ENCODE measurements around the gene AGXT2.
"Not testable (repeated sequence)": the region's sequence is repeated elsewhere in the genome, so short reads cannot be mapped to it uniquely, and the experiment has no call there.

AGXT2 gene

DNA sequence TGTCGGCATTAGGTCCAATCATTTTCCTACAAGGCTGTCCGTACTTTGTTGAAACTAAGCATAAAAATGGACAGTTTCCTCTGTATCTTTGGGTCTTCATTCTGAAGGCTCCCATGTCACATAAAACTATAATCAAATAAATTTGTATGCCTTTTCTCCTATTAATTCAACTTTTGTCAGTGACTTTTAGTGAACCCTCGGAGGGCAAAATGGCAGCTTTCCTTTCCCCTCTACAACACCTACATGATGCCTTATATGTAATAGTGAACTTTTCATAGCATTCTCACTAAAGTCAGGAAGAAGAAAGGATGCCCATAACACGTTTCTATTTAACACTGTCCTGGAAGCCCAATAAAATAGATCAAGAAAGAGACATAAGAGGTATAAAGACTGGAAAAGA, 5.1 kb upstream of the AGXT2 start:
- no peak for DNase-seq (ENCODE audit: low spot score)

DNA sequence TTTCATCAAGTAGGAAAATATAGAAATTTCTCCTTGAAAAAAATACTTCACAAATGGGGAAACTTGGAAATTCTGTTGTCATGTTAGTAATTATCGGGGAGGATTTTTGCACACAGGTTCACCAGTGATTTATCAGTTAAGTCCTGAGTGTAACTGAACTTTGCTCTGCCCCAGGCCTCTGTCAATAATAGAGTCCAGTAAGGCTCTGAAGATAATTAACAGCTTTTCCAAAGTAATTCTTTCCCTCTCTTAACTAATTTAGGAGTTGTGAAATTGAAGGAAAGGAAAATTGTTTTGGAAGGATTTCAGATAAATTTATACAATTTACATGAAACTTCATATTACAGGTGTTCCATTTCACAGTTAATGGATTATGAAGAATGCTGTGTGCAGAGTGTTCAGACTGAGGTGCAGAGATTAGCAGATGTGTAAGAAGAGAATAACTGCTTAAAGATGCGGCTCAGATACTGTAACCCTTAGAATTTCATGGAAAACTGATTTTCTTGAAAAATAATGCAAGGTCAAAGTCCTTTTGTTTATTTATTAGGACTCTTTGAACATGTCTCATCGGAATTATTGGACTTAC, 2.9 kb upstream of the AGXT2 start:
- DNase-seq (ENCODE audit: low spot score) = no peak

DNA sequence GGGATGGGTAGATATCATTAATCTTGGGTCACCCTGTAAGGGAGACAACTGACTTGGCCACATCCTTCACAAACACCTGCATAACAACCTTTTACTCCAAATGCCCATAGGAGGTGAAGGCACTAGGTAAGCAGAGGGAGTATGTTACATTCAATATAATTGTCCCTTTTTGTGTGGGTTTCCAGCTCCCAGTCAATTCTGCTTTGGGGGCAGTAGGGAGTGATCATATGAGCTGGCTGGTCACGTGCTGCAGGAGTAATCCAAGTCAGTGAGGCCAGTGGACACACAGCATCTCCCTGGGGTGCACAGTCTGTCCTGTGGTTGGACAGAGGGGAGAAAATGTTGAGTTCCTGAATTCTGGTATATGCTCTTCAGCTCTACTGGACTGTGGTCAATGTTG, 1.2 kb upstream of the AGXT2 start:
- DNase-seq (ENCODE audit: low spot score) = no peak

DNA sequence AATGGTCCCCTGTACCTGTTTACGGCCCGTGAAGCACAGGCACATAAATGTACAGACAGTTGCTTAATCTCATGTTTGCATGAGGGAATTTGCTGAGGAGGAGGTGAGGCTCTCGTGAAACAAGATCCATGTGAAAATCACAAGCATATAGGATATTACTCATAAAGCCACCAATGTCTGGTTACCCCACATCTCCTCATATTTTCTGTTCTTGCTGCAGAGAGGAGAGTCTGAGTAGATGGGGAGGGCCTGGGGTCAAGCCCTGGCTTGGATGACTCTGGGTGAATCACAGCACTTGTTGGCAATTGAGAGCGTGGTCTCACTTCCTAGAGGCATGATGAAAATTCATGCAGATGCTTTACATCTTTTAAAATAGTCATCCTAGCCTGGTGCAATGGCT, 975 bp downstream of the AGXT2 start:
- DNase-seq (ENCODE audit: low spot score) = no peak

DNA sequence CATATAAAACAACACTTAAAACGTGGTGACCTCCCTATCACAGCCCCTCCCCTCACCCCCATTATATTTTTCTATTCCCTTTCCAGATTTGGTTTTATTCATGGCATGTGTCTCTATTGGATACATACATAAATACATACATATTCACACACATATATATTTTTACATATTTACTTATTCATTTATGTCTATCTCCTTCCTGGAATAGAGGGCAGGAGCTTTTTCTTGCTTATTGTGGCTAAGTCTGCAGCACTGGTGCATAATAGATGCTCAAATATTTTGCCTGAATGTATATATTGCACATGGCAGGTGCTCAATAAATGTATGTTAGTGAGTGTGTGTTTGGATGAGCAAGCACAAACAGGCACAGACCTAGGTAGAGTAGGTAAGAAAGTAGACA, 2.5 kb downstream of the AGXT2 start:
- DNase-seq (ENCODE audit: low spot score) = no peak

DNA sequence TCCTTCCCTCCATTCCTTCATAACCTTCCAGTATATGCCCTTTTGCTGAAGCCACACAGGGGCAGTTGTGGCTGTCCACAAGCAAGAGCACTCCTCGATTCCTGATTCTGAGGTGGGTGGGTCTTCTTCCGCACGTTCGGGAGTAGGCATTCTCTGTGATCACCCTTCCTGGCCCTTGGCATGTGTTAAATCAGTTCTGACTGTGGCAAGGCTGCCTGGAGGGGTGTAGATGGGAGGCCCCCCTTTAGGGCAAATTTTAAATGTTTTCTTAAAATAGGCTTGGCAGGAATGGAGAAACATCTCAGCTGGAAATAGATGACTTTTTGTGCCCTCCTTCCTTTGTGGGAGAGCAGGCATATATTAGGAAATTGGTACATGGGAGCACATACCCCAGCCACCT, 3.1 kb downstream of the AGXT2 start:
- DNase-seq (ENCODE audit: low spot score) = no peak

DNA sequence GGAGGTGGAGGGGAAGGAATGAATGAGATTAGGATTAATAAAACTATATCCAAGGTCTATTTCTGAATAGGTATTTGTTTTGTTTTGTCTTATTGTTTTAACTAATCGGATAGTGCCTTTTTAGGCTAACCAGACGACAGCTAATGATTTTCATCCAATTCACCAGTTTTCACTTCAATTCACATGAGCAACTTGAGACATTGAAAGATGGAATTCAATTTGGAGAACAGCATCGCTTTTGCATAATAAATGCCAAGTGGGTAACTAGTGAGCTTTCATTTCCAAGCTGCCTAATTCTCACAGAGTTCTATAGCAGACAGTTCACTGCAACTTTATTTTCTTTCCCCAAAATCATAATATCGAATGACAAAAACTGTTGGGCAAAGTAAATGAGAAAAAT, 5.0 kb downstream of the AGXT2 start:
- DNase-seq (ENCODE audit: low spot score) = no peak

DNA sequence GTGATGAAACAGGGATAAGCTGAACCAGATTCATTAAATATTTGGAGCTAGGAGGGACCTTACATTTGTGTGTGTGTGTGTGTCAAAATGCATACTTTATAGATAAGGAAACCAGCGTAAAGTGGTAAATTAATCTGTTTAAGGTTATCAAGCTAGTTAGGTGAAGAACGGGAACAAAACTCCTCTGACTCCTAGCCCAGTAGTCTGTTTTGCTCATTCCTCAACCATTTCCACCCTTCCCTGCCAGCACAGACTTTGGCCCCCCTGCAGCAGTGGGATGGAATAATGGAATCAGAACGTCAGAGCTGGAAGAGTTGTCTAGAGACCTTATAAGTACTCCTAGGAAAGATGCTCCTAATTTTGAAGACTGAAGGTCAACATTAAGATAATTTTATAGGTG, 6.5 kb downstream of the AGXT2 start:
- DNase-seq (ENCODE audit: low spot score) = no peak

- no peak for DNase-seq (ENCODE audit: low spot score)
These were observed 8.9 kb downstream of the AGXT2 start for GRCh38 chr5:35038891-35039290.

DNA sequence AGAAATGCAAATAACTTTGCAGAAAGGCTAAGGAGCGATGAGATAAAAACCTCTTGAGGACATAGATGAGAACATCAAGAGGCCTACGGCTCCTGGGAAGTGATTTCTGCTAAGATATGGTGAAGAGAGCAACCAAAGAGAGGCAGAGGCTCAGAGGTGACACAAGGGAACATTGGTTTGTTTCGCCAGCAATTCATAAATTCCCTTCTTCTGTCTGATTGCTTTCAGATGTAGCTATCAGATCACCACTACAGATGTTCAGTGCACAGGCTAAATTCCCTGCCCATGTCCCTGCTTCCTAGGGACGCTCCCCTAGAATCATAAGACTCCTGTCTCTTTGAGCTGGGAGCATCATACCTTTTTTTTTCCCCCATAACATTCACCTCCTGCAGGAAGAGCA, 11.2 kb downstream of the AGXT2 start:
- DNase-seq (ENCODE audit: low spot score) = no peak

- not testable (repeated sequence) for DNase-seq (ENCODE audit: low spot score)
These were observed 11.8 kb downstream of the AGXT2 start for GRCh38 chr5:35035929-35036328.

DNA sequence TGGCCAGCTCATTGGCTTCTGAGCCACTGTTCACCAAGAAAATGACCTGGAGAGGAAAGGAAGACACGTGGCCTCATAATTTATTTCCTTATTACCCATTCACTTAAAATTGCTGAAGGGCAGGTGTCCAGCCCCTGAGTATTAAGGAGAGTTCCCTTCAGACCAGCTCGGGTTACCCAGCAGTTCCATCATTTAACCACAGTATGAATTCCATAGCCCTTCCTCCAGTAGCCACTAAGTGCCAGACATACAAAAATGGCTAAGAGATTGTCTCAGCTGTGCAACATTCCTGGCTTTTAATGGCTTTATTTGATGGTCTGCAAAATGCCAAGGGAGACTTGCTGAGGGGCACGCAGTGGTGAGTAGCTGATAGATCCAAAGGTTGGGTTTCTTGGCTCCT, 12.5 kb downstream of the AGXT2 start:
- no peak for DNase-seq (ENCODE audit: low spot score)

GRCh38 chr5:35032356-35032755, 15.4 kb downstream of the AGXT2 start:
- DNase-seq (ENCODE audit: low spot score) = no peak

DNA sequence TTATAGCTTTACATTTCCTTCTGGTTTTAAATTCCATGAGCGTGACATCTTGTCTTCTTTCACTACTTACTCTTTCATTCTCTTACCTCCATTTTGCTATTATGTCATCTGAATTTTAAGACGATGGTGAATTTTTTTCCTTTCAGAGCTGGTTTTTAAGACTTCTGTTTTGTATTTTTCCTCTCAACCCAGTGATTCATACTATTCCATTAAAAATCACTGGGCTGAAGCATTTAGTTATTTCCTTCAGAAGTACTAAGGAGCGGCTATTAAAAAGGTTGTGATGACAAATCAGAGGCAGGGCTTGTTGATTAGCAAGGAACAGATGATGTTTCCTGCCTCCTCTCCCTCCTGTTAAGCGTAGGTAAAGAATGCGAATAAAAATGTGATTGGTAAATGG, 16.5 kb downstream of the AGXT2 start:
- DNase-seq (ENCODE audit: low spot score) = no peak

GRCh38 chr5:35030426-35031100, 17.2 kb downstream of the AGXT2 start:
- no peak for DNase-seq (ENCODE audit: low spot score)

- DNase-seq (ENCODE audit: low spot score) = no peak
These were observed 18.4 kb downstream of the AGXT2 start for GRCh38 chr5:35029333-35029732.

DNA sequence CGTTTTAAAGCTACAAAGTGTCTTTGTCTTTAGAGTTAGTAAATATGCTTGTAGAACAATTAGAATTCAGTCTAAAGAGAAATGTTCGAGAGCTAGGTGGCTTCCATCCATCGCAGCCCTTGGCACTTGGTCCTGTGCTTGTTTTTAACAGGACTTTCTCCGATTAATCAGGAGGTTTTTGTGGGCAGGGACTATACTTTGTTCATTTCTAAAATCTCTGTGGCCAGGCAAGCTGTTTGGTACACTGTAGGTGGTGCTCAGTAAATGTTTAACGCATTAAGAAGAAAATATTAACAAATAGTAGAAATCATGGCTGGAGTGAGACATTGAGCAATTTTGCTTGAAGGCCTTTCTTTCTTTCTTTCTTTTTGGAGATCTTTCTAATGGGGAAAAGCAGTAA, 20.8 kb downstream of the AGXT2 start:
- DNase-seq (ENCODE audit: low spot score) = no peak

DNA sequence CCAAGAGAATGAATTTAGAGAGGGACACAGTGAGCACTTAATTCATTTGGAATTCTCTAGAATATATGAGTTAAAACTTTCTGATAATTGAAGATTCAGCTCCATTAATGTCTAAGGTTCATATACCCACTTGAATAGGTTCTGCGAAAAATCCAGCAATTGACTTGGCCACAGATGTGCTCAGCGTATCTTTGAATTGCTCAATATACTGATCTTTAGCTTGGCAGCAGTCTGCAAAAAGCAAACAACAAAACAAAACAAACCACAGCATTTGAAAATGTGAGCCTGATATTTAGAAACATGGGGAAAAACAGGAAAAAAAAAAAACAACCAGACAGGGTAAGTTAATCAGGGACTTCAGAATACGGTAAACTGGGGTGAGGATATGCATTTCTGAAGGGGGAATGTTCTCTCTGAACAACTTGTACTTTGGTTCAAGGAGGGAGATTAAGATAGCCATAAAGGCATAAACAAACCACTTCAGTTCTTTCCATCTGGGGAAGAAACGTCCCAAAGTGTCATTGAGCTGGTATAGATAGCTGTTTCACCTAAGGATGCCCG, 21.4 kb downstream of the AGXT2 start:
- DNase-seq (ENCODE audit: low spot score) = no peak

DNA sequence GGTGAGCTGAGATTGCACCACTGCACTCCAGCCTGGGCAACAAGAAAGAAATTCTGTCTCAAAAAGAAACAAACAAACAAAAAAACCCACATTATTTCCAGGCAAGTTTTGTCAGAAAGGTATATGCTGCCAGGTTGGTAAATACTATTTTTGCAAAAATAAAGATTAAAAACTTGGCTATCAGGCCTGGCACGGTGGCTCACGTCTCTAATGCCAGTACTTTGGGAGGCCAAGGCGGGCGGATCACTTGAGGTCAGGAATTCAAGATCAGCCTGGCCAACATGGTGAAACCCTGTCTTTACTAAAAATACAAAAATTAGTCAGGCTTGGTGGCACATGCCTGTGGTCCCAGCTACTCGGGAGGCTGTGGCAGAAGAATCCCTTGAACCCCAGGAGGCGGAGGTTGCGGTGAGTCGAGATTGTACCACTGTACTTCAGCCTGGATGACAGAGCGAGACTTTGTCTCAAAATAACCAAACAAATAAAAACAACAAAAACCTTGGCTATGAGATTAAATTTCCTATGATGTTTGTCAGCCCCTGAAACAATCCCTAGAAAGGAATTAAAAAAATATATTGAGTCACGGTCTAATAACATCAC, 22.7 kb downstream of the AGXT2 start:
- DNase-seq (ENCODE audit: low spot score) = no peak

DNA sequence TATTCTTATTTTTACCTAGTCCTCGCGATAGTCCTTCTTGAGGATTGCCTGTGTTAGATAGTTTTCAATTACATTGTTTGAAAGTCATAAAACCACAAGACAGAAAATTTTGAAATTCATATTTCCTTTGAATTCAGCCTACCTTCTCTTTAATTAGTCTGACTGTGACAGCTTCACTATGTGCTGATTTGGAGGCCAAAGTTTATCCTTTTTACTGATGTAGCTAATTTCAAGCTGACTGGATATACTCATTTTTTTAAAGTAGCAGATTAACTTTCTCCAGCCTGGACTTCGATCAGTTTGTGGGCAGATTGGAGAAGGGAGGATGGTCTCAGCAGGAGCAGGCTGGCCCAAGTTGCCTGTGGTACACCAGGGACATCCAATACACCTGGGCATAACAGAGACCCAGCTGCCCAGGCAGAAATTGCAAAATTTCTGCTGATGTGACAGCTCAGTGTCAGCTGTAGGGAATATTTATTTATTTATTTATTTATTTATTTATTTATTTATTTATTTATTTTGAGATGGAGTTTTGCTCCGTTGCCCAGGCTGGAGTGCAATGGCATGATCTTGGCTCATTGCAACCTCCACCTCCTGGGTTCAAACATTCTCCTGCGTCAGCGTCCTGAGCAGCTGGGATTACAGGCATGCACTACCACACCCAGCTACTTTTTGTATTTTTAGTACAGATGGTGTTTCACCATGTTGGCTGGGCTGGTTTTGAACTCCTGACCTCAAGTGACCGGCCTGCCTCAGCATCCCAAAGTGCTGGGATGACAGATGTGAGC, 24.2 kb downstream of the AGXT2 start:
- DNase-seq (ENCODE audit: low spot score) = no peak

DNA sequence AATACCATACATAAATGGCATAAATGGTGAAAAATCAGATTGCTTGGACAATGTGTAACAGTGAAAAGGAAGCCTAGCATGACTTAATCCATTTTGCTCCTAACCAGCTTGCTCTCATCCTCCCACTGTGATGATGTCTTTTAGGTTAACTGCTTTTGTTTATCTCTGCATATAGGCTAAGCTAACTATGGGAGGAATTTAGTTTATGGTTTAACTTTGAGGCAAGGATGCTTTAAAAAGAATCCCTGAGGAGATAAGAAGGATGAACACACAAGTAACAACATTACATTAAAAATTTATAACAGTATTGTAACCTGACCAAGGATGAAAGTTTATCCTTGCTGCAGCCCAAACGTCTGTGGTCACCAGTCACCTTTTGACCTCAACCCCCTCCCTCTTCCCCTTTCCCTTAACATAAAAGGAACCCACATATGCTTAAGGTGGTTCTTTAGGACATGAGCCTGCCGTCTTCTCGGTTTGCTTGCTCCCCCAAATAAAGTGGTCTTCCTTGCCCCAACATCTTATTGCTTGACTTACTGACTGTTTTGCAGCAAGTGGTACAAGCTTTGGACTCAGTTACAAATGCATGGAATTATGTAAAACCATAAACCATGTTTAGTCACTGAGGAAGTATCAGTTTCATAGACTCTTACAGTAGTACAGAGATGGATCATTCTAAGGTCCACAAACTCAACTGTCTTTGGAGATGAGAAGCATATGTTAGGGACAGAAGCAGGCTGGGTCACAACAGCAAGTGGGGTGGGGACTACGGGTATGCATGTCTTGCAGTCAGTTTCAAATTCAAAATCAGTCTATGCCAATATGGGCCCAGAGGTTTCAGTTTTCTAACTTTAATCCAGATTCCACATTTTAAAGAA, 31.3 kb downstream of the AGXT2 start:
- no peak for DNase-seq (ENCODE audit: low spot score)

- DNase-seq (ENCODE audit: low spot score) = no peak
These were observed 32.7 kb downstream of the AGXT2 start for GRCh38 chr5:35015063-35015462.
